ENCODE results near the gene EIF1. TPM values are rescaled to one million over a fixed set of nuclear protein-coding genes. Genes with fewer than 3 reads are reported as not detected.

Gene EIF1
- total and polyA plus RNA-seq, 2 donors (not counting 1 experiment from before 2014, with no cell fraction given) = 773 to 2,045 TPM

DNA sequence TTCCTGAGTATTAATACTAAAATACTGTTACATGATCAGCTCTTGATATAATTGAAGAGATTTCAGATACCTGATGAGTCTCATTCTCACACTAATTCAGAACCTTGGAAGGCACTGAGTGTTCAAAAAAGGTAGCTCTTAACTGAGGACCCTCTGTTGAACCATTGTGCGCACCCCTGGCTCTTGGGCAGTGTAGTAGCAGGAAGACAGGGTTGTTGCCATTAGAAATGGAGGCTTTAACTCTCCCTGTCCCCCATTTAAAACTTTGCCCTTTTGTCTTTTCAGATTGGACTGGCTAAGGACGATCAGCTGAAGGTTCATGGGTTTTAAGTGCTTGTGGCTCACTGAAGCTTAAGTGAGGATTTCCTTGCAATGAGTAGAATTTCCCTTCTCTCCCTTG lies 1.8 kb downstream of the EIF1 start:
- H4K20me1 ChIP-seq (ENCODE audit: control insufficient read depth, insufficient read depth, low read length, poor library complexity, severe bottlenecking) = peaks cover 46% of the 10 kb centered on the region
- no peak overlapping the region for H2AFZ ChIP-seq (ENCODE audit: insufficient read depth, low read depth, low read length, poor library complexity, severe bottlenecking)
- intact Hi-C loops (cut with micrococcal nuclease) = no loop called here
- no peaks in the 10 kb centered on the region for H3K27me3 ChIP-seq (replicated peaks in 1 of 4; ENCODE audit: control extremely low read depth in 1 of 4, control insufficient read depth in 3 of 4, insufficient read depth in 4 of 4, low read length in 3 of 4)
- H3K9me3 ChIP-seq (ENCODE audit: control extremely low read depth in 1 of 3, control insufficient read depth in 2 of 3, insufficient read depth in 1 of 3, low read length in 2 of 3) = no peaks in the 10 kb centered on the region
- DNase-seq = peak; percentile 42
- H3K4me3 Mint-ChIP-seq = peak overlapping the region; percentile 96
- TF ChIP-seq, protein P1, sequence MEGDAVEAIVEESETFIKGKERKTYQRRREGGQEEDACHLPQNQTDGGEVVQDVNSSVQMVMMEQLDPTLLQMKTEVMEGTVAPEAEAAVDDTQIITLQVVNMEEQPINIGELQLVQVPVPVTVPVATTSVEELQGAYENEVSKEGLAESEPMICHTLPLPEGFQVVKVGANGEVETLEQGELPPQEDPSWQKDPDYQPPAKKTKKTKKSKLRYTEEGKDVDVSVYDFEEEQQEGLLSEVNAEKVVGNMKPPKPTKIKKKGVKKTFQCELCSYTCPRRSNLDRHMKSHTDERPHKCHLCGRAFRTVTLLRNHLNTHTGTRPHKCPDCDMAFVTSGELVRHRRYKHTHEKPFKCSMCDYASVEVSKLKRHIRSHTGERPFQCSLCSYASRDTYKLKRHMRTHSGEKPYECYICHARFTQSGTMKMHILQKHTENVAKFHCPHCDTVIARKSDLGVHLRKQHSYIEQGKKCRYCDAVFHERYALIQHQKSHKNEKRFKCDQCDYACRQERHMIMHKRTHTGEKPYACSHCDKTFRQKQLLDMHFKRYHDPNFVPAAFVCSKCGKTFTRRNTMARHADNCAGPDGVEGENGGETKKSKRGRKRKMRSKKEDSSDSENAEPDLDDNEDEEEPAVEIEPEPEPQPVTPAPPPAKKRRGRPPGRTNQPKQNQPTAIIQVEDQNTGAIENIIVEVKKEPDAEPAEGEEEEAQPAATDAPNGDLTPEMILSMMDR (IDR thresholded peaks at IDR 0.05) = no peak
- TF ChIP-seq EZH2 (IDR thresholded peaks at IDR 0.05; ENCODE audit: borderline replicate concordance, insufficient read depth, low read depth, low read length, poor library complexity, severe bottlenecking) = no peak
- no CpG with 5 or more reads among the region's 2 CpGs for WGBS (ENCODE audit: insufficient coverage)
- no peaks in the 10 kb centered on the region for H3K9me3 Mint-ChIP-seq (ENCODE audit: insufficient read depth)
- H3K36me3 ChIP-seq (replicated peaks in 1 of 2; ENCODE audit: control extremely low read depth in 1 of 2, control insufficient read depth in 1 of 2, extremely low read depth in 1 of 2, insufficient read depth in 2 of 2, low read length in 1 of 2) = peaks cover 6 to 59% of the 10 kb centered on the region in 2 experiments
- H3K79me2 ChIP-seq (ENCODE audit: control insufficient read depth, insufficient read depth, low read length) = peaks cover 18% of the 10 kb centered on the region
- H3K4me1 ChIP-seq (ENCODE audit: control insufficient read depth in 2 of 2, insufficient read depth in 2 of 2, low read length in 2 of 2) = peaks cover 22 to 27% of the 10 kb centered on the region in 2 donors
- peak overlapping the region; percentile 99 for H3K27ac ChIP-seq (ENCODE audit: low read length in 2 of 2)
- H3K4me2 ChIP-seq (replicated peaks; ENCODE audit: low read depth, low read length, poor library complexity, severe bottlenecking) = peak overlapping the region; percentile 88
- ChIA-PET POLR2A (interaction anchor here (1.1 to 4.9 kb wide), 4 partner anchors 12 to 25 kb away, joined by 3 to 122 read pairs (median 62); no protein-coding TSS in a partner anchor), CTCF (interaction anchor here (0.5 to 9.2 kb wide), 8 partner anchors 12 to 1490 kb away, joined by 3 to 212 read pairs (median 6); partner anchors contain the start of gene P3H4)
- no peak for ATAC-seq (ENCODE audit: low read depth)
- peak overlapping the region; percentile 99 for H3K9ac ChIP-seq (ENCODE audit: low read length)
- peaks cover 41% of the 10 kb centered on the region for H3K4me1 Mint-ChIP-seq
- H3K27ac Mint-ChIP-seq = peak overlapping the region; percentile 63
- peak overlapping the region in 1 of 5 experiments; percentile 81 for H3K4me3 ChIP-seq (ENCODE audit: control extremely low read depth in 1 of 5, extremely low read depth in 1 of 5, insufficient read depth in 1 of 5, low read depth in 2 of 5, low read length in 4 of 5)
- no peaks in the 10 kb centered on the region for H3K27me3 Mint-ChIP-seq

- Mint-ChIP-seq H3K9me3 (ENCODE audit: insufficient read depth) (no peaks in the 10 kb centered on the region), H3K27me3 (no peaks in the 10 kb centered on the region), H3K4me1 (peaks cover 45% of the 10 kb centered on the region), H3K27ac (peak overlapping the region; percentile 46), H3K4me3 (peak overlapping the region; percentile 96)
- no peak overlapping the region for H2AFZ ChIP-seq (ENCODE audit: insufficient read depth, low read depth, low read length, poor library complexity, severe bottlenecking)
- H3K79me2 ChIP-seq (ENCODE audit: control insufficient read depth, insufficient read depth, low read length) = peaks cover 18% of the 10 kb centered on the region
- TF ChIP-seq EZH2 (IDR thresholded peaks at IDR 0.05; ENCODE audit: borderline replicate concordance, insufficient read depth, low read depth, low read length, poor library complexity, severe bottlenecking) = no peak
- TF ChIP-seq, protein P1 (IDR thresholded peaks at IDR 0.05) = no peak
- peaks cover 6 to 59% of the 10 kb centered on the region in 2 experiments for H3K36me3 ChIP-seq (replicated peaks in 1 of 2; ENCODE audit: control extremely low read depth in 1 of 2, control insufficient read depth in 1 of 2, extremely low read depth in 1 of 2, insufficient read depth in 2 of 2, low read length in 1 of 2)
- H4K20me1 ChIP-seq (ENCODE audit: control insufficient read depth, insufficient read depth, low read length, poor library complexity, severe bottlenecking) = peaks cover 46% of the 10 kb centered on the region
- H3K4me1 ChIP-seq (ENCODE audit: control insufficient read depth in 2 of 2, insufficient read depth in 2 of 2, low read length in 2 of 2) = peaks cover 22 to 30% of the 10 kb centered on the region in 2 donors
- H3K9me3 ChIP-seq (ENCODE audit: control extremely low read depth in 1 of 3, control insufficient read depth in 2 of 3, insufficient read depth in 1 of 3, low read length in 2 of 3) = no peaks in the 10 kb centered on the region
- ATAC-seq (ENCODE audit: low read depth) (no peak), DNase-seq (peak; percentile 58)
- intact Hi-C loops (cut with micrococcal nuclease) = no loop called here
- no peak overlapping the region for H3K4me2 ChIP-seq (replicated peaks; ENCODE audit: low read depth, low read length, poor library complexity, severe bottlenecking)
- WGBS (ENCODE audit: insufficient coverage) = 88% methylated on average over 4 of the region's 10 CpGs
- no peak overlapping the region for H3K9ac ChIP-seq (ENCODE audit: low read length)
- peak overlapping the region; percentile 99 for H3K27ac ChIP-seq (ENCODE audit: low read length in 2 of 2)
- ChIA-PET CTCF (interaction anchor here (0.5 to 9.2 kb wide), 5 partner anchors 13 to 1276 kb away, joined by 3 to 212 read pairs (median 8); partner anchors contain the start of gene P3H4), POLR2A (interaction anchor here (0.6 to 4.9 kb wide), 4 partner anchors 13 to 936 kb away, joined by 3 to 122 read pairs (median 62); no protein-coding TSS in a partner anchor)
- H3K27me3 ChIP-seq (replicated peaks in 1 of 4; ENCODE audit: control extremely low read depth in 1 of 4, control insufficient read depth in 3 of 4, insufficient read depth in 4 of 4, low read length in 3 of 4) = no peaks in the 10 kb centered on the region
- H3K4me3 ChIP-seq (ENCODE audit: control extremely low read depth in 1 of 5, extremely low read depth in 1 of 5, insufficient read depth in 1 of 5, low read depth in 2 of 5, low read length in 4 of 5) = no peak overlapping the region
Observed at GRCh38 chr17:41691031-41691777, 2.5 kb downstream of the EIF1 start.

Data from B cell (primary cell).